ENCODE measurements around the gene KCNC2.

KCNC2 gene

DNA sequence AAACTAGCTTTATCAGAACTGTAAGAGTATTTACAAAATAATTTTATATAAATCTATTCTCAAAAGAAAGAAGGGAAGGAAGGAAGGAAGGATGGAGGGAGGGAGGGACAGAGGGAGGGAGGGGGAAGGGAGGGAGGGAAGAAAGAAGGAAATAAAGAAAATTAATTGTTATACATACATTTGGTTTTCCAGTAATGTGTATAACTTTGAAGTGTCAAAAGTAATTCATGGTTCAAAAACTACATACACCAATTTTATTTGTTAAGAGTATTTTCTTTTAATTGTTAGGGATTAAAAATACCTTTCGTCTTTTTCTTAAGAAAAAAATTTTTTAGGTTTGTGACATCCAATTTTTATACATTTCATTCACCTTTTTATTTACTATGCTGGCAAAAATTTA is 17.5 kb upstream of the KCNC2 start:
- Histone ChIP-seq H3K27ac (replicated peaks) (no peak overlapping the region), H3K4me3 (replicated peaks; ENCODE audit: insufficient read depth, low read length) (no peak overlapping the region), H3K27me3 (ENCODE audit: insufficient read depth, poor library complexity, severe bottlenecking) (no peaks in the 10 kb centered on the region)
- TF ChIP-seq, protein P1, sequence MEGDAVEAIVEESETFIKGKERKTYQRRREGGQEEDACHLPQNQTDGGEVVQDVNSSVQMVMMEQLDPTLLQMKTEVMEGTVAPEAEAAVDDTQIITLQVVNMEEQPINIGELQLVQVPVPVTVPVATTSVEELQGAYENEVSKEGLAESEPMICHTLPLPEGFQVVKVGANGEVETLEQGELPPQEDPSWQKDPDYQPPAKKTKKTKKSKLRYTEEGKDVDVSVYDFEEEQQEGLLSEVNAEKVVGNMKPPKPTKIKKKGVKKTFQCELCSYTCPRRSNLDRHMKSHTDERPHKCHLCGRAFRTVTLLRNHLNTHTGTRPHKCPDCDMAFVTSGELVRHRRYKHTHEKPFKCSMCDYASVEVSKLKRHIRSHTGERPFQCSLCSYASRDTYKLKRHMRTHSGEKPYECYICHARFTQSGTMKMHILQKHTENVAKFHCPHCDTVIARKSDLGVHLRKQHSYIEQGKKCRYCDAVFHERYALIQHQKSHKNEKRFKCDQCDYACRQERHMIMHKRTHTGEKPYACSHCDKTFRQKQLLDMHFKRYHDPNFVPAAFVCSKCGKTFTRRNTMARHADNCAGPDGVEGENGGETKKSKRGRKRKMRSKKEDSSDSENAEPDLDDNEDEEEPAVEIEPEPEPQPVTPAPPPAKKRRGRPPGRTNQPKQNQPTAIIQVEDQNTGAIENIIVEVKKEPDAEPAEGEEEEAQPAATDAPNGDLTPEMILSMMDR (IDR thresholded peaks at IDR 0.05; ENCODE audit: insufficient read depth, low read length), result no peak
- TF ChIP-seq SPI1 (IDR thresholded peaks at IDR 0.05; ENCODE audit: borderline replicate concordance, low read depth), result no peak
- TF ChIP-seq GABPA (IDR thresholded peaks at IDR 0.05; ENCODE audit: low read depth), result no peak
- TF ChIP-seq, protein P2, sequence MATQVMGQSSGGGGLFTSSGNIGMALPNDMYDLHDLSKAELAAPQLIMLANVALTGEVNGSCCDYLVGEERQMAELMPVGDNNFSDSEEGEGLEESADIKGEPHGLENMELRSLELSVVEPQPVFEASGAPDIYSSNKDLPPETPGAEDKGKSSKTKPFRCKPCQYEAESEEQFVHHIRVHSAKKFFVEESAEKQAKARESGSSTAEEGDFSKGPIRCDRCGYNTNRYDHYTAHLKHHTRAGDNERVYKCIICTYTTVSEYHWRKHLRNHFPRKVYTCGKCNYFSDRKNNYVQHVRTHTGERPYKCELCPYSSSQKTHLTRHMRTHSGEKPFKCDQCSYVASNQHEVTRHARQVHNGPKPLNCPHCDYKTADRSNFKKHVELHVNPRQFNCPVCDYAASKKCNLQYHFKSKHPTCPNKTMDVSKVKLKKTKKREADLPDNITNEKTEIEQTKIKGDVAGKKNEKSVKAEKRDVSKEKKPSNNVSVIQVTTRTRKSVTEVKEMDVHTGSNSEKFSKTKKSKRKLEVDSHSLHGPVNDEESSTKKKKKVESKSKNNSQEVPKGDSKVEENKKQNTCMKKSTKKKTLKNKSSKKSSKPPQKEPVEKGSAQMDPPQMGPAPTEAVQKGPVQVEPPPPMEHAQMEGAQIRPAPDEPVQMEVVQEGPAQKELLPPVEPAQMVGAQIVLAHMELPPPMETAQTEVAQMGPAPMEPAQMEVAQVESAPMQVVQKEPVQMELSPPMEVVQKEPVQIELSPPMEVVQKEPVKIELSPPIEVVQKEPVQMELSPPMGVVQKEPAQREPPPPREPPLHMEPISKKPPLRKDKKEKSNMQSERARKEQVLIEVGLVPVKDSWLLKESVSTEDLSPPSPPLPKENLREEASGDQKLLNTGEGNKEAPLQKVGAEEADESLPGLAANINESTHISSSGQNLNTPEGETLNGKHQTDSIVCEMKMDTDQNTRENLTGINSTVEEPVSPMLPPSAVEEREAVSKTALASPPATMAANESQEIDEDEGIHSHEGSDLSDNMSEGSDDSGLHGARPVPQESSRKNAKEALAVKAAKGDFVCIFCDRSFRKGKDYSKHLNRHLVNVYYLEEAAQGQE (IDR thresholded peaks at IDR 0.05; ENCODE audit: insufficient replicate concordance, low read depth), result no peak
- DNase-seq (ENCODE audit: low read depth in 1 of 2, low spot score in 1 of 2), result no peak

DNA sequence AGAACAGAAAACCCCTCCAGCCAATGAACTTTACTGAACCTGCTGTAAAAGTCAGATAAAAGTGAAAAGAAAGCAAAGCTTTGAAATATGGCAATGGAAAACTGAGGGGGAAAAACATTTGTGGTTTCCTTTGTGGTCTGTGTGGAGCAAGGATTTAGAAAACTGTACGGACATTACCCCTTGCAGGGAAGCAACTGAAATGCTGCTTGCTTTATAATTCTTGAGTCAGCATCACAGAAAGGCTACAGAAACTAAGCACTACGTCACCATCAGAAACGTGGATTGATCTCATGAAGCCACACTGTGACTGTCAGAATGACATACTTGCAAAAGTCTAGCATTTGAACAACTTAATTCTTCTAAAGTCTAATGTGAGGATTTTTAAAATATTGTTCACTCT is 2.4 kb upstream of the KCNC2 start:
- H3K27ac ChIP-seq (replicated peaks), result no peak overlapping the region
- DNase-seq (ENCODE audit: low read depth in 1 of 2, low spot score in 1 of 2), result no peak
- TF ChIP-seq, protein P2 (IDR thresholded peaks at IDR 0.05; ENCODE audit: insufficient replicate concordance, low read depth), result no peak
- TF ChIP-seq POLR2AphosphoS5 (IDR thresholded peaks at IDR 0.05; ENCODE audit: low read depth) (no peak), SPI1 (IDR thresholded peaks at IDR 0.05; ENCODE audit: borderline replicate concordance, low read depth) (no peak), GABPA (IDR thresholded peaks at IDR 0.05; ENCODE audit: low read depth) (no peak)
- TF ChIP-seq, protein P1 (IDR thresholded peaks at IDR 0.05; ENCODE audit: insufficient read depth, low read length), result no peak
- no peak overlapping the region for H3K4me3 ChIP-seq (replicated peaks; ENCODE audit: insufficient read depth, low read length)
- H3K27me3 ChIP-seq (ENCODE audit: insufficient read depth, poor library complexity, severe bottlenecking), result peaks cover 9% of the 10 kb centered on the region

DNA sequence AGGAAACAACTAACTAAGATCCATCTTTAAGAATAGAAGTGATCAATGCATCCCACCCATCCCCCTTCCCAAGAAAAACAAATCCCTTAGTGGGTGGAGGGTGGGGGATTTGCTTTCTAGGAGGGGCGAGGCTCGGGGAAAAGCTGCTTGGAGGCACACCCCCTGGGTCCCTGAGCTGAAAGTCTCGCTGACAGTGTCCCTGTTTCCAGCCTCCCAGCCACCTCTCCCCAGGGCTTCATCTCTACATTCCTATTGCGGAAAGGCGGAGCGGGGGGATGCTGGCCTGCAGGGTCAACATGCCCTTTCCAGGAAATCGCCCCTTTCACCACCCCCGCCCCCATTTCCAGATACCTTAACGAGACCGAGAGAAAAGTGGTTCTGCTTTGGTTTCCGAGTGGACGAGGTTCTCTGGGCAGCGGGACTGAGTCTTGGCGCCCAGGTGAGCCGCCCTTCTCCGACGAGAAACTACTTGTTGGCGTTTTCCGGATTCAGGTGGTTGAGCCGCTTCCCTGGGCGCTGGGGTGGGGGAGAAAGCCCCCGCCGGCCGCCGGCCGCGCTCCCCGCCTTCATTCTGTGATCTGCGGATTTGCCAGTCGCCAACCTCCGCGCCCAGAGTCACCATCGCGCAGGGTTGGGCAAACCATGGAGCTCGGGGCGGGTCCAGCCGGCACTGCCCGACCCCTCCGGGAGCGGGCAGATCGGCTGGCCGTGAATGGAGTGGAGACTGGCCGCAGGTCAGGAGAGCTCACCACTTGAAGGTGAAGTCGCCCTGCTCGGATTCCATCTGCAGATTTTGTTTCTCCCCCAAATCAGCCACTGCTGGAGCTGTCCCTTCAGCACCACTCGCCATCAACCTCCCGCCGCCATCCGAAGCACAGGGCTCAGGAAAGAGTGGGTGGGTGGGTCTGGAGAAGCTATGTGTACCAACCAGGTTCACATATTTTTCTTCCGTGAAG is 505 bp downstream of the KCNC2 start:
- Histone ChIP-seq H3K27me3 (ENCODE audit: insufficient read depth, poor library complexity, severe bottlenecking) (peaks cover 9% of the 10 kb centered on the region), H3K4me3 (replicated peaks; ENCODE audit: insufficient read depth, low read length) (no peak overlapping the region), H3K27ac (replicated peaks) (no peak overlapping the region)
- TF ChIP-seq POLR2AphosphoS5 (IDR thresholded peaks at IDR 0.05; ENCODE audit: low read depth) (no peak), SPI1 (IDR thresholded peaks at IDR 0.05; ENCODE audit: borderline replicate concordance, low read depth) (no peak)
- TF ChIP-seq, protein P2 (IDR thresholded peaks at IDR 0.05; ENCODE audit: insufficient replicate concordance, low read depth), result peak; percentile 92
- DNase-seq (ENCODE audit: low read depth in 1 of 2, low spot score in 1 of 2), result no peak

Data from HL-60 (cell line).